Head of caudate nucleus (tissue), 42 donors: Measurements from ENCODE around the gene TEX13A.

Source experiments
- DNase-seq, 42 donors: peaks; one replicate each; pipeline versions ENCODE4 v3.0.0 to v3.0.0-alpha.2; 2020 to 2021; ENCODE audit warnings: mixed read lengths in 7 of 42
- intact Hi-C: fragments of 100-400 bp; cut with DNase I; formaldehyde crosslinking; loops from one replicate; pipeline ENCODE4 v1.15.0; 2022

Gene TEX13A

GRCh38 chrX:105190252-105190853, 30.1 kb downstream of the TEX13A start:
- peak in 25 of 42 donors; percentile 1 to 61 (median 29) for DNase-seq
- intact Hi-C loops = no loop called here

- DNase-seq = no peak
- intact Hi-C loops = no loop called here
Measured at GRCh38 chrX:105189093-105189492, 31.4 kb downstream of the TEX13A start.

GRCh38 chrX:105179644-105180043, 40.9 kb downstream of the TEX13A start:
- DNase-seq = no peak
- intact Hi-C loops = no loop called here

- no peak for DNase-seq
- intact Hi-C loops = no loop called here
Measured at GRCh38 chrX:105173071-105173470, 47.4 kb downstream of the TEX13A start.
